Fibroblast of mammary gland (primary cell): Measurements from ENCODE around the gene ANGEL1.
A peak's percentile ranks its signal among the peaks of the same experiment; 100 is the strongest.

Experiments used
- DNase-seq: peaks from one replicate; pipeline ENCODE4 v3.0.0-alpha.2; 2010; ENCODE audit warnings: low read depth
- H3K4me3 ChIP-seq: 2 replicates; pipeline ENCODE4 v1.5.1; 2011; ENCODE audit warnings: low read depth, mild to moderate bottlenecking, low read length, moderate library complexity; ENCODE audit not compliant: control insufficient read depth
- TF ChIP-seq, protein P1 (sequence below): conservative IDR thresholded peaks from 2 replicates; pipeline ENCODE4 v1.5.1; 2011; ENCODE audit warnings: low read depth, low read length, inconsistent platforms; ENCODE audit not compliant: control insufficient read depth, insufficient read depth

ANGEL1 gene

DNA sequence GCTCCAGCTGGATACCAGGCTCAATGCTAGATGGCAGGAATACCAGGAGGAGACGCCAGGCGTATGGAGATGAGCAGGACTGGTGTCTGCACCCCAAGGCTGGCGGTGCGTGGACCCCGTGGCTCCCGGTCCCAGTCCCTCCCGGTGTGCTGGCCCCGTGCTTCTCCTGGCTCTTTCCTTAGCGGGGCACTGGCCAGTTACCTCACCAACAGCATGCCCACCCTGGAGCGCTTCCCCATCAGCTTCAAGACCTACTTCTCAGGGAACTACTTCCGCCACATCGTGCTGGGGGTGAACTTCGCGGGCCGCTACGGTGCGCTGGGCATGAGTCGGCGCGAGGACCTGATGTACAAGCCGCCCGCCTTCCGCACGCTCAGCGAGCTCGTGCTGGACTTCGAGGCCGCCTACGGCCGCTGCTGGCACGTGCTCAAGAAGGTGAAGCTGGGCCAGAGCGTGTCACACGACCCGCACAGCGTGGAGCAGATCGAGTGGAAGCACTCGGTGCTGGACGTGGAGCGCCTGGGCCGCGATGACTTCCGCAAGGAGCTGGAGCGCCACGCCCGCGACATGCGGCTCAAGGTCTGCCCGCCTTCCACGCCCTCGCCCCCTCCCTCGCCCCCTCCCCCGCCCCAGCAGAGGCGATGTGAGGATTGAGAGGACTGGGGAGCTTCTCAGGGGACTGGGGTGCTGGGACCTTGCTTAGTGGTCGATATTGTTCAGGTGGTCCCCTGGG lies 36.8 kb downstream of the ANGEL1 start:
- TF ChIP-seq, protein P1, sequence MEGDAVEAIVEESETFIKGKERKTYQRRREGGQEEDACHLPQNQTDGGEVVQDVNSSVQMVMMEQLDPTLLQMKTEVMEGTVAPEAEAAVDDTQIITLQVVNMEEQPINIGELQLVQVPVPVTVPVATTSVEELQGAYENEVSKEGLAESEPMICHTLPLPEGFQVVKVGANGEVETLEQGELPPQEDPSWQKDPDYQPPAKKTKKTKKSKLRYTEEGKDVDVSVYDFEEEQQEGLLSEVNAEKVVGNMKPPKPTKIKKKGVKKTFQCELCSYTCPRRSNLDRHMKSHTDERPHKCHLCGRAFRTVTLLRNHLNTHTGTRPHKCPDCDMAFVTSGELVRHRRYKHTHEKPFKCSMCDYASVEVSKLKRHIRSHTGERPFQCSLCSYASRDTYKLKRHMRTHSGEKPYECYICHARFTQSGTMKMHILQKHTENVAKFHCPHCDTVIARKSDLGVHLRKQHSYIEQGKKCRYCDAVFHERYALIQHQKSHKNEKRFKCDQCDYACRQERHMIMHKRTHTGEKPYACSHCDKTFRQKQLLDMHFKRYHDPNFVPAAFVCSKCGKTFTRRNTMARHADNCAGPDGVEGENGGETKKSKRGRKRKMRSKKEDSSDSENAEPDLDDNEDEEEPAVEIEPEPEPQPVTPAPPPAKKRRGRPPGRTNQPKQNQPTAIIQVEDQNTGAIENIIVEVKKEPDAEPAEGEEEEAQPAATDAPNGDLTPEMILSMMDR, result no peak
- DNase-seq, result no peak

DNA sequence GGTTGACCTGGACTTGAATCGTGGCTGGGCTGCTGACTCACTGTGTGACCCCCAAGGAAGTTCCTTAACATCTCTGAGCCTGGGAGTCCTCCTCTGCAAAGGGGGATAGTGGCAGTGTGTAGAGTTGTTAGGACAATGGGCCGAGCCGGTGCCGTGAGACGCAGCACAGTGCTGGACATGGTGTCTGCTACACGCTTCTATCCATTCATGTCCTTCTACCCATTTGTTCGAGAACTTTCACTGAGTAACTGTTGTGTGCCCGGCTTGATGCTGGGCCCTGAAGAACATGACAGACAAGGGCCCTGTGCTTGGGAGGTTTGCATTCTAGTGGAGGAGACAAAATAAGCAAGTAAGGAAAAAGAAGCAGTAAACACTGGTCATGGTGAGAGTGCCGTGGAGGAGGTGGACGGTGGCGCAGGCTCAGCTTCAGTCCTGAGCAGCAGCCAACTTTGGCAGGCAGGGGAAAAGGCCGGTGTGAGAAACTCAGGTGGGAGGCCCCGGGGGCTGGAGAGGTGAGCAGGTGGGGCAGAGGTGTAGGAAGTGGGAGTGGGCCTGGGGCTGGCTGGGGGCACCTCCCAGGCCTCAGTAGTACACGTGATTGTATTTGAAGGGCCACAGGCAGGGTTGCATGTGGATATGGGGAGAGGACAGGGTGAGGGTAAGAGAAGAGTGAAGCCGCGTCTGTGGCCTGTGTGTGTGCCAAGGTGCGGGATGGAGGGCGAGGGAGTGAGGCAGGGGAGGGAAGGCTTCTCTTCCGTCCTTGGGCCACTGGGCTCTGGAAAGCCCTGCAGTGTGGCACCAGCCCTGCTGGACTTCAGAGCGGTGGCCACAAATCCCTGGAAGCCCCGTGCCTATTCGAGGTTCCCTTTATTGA lies 37.6 kb downstream of the ANGEL1 start:
- no peak overlapping the region for H3K4me3 ChIP-seq
- TF ChIP-seq, protein P1, result no peak
- no peak for DNase-seq

More for the DNA sequence above, 36.8 kb downstream of the ANGEL1 start:
- H3K4me3 ChIP-seq, result no peak overlapping the region

DNA sequence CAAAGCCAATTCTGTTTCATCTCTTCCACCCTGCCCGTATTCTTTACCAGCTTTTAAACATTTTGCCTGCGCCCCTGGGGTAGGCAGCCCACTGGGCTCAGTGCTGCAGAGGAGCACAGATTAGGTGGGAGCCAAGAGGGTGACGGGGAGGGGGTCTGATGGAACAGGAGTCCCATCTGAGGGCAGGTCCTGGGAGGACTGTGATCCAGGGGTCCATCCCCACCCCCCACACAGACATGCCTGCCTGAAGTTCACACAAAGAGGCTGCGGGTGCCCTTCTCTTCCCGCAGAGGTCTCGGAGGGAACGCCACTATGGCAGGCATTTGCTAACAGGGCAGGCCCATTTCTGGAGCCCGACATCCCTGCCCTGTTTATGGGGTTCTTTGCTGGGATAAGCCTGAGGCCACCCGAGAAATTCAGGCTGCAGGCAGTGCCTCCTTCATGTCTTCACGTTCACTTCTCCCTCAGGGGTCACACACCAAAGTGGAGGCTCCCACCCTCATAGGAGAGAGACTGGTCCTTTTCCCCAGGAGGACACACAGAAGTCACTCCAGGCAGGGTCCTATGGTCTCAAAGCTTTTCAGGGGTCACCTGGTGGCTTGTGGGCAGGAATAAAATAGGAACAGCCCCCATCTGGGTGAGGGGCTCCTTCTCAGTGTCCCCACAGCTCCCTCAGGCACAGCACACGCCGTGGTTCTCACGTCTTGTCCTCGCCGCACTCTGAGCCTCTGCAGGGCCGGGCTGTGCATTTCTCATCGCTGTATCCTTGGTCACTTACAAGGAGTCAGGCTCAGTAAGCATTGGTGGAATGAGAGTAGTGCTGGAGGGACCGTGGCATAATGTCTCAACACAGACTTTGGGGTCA lies 38.5 kb downstream of the ANGEL1 start:
- DNase-seq, result no peak
- no peak overlapping the region for H3K4me3 ChIP-seq
- TF ChIP-seq, protein P1, result no peak

DNA sequence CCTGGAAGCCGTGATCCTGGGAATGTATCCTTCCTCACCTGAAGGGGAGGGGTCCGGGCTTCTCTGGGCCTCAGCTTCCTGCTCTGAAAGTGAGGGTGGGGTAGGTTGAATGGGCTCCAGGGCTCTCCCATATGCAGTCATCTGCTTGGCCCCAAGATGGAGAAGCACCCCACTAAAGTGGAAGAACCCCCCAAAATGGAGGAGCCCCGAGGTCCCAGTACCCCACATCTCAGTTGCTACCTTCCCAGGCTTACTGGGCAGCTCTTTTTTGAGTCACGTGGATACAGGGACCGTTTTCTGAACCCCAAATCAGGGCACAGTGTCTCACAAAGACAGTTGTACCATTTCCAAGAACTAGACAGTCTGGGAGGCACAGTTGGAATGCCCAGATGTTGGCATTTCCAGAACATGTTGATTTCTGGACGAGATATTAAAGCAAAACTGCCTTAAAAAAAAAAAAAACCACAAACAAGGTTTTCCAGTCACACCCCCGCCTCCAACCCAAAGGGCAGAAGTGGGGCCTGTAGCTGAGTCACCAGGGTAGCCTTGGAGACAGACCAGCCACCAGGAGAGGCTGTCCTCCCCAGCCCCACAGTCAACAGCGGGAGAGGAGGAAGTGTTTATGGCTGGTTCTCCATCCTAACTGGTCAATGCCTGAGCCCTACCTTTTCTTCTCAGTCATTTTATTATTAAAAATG lies 39.3 kb downstream of the ANGEL1 start:
- DNase-seq, result peak; percentile 89
- TF ChIP-seq, protein P1, result peak; percentile 12

DNA sequence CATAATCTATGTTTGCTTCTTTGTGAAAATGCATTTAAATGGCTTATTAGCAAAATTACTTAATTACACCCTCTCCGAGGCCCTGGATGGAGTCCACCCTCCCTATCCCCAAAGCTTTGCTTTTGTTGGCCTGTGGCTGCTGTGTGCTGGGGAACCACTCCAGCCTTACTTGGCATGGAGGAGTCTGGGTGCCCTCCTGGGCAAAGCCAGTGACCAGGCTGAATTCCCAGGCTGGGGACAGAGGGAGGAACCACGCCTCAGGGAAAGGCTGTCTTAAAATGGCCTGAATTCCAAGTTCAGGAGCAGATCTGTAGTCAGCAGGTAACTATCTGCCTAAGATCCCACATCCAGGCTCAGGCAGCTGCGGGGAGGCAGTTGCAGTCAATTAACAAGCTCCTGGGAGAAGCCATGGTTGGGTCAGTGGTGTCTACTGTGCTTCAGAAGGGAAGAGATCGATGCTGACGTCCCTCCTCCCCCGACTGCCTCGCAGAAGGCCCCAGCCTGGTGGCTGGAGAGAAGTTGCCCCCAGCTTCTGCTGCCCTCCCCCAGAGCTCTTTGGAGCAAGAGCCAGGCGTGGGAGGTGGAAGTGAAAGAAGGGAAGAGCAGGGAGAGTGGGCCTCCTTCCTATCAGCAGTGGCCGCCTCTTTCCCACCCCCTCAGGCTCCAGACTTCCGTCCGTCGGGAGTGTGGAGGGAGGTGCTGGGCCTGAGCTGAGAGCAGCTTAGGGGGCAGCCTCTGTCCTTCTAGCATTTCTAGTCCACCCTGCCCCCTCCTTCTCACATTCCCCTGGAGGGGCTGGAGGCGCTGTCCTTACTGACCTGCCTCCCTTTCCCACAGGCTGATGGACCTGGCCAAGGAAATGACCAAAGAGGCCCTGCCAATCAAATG lies 40.1 kb downstream of the ANGEL1 start:
- DNase-seq, result peak; percentile 68
- TF ChIP-seq, protein P1, result no peak
- H3K4me3 ChIP-seq, result no peak overlapping the region

More for the DNA sequence above, 39.3 kb downstream of the ANGEL1 start:
- peak overlapping the region; percentile 3 for H3K4me3 ChIP-seq
